Ovary (tissue), 9 donors: Measurements from ENCODE around the gene HOXD9. TPM values are rescaled to one million over a fixed set of nuclear protein-coding genes. Genes with fewer than 3 reads are reported as not detected.

Source experiments
- DNase-seq, 5 donors: peaks; one replicate each; pipeline ENCODE4 v3.0.0-alpha.2; 2019 to 2020
- H3K27ac ChIP-seq, 2 donors: fragments of 200-600 bp; one replicate each; pipeline versions ENCODE4 v1.5.1 to v1.8.0; 2019 to 2022
- H3K27me3 ChIP-seq: fragments of 200-600 bp; one replicate; pipeline ENCODE4 v1.8.0; 2022
- H3K36me3 ChIP-seq: fragments of 200-600 bp; sonication (generic); one replicate; pipeline ENCODE4 v1.5.1; 2019
- H3K4me1 ChIP-seq: one replicate; pipeline ENCODE4 v1.8.1; 2013; ENCODE audit warnings: mild to moderate bottlenecking, moderate library complexity; ENCODE audit not compliant: insufficient read depth
- H3K4me3 ChIP-seq: fragments of 200-600 bp; sonication (generic); one replicate; pipeline ENCODE4 v1.5.1; 2017
- H3K9me3 ChIP-seq, 2 donors: fragments of 200-600 bp in 1 of 2; sonication (generic) in 1 of 2; one replicate each; pipeline versions ENCODE4 v1.5.1 to v1.8.1; 2013 to 2019; ENCODE audit warnings: mild to moderate bottlenecking in 1 of 2, moderate library complexity in 1 of 2
- EP300 ChIP-seq: sonication (generic); formaldehyde crosslinking; IDR thresholded peaks from one replicate; pipeline ENCODE4 v1.6.1; 2017; ENCODE audit warnings: antibody characterized with exemption
- POLR2A ChIP-seq: fragments of 450-650 bp; IDR thresholded peaks from one replicate; pipeline ENCODE4 v1.6.1; 2017; ENCODE audit warnings: antibody characterized with exemption, mild to moderate bottlenecking, moderate library complexity
- WGBS, 3 donors: extraction: QIAGEN DNeasy Blood & Tissue Kit in 1 of 3; methylation state at CpG; one replicate each; pipeline versions ENCODE4 v1.1.5 to v1.1.7; 2013 to 2017; 5-methylcytosine and 5-hydroxymethylcytosine counted together
- intact Hi-C, 4 donors: fragments of 100-400 bp; cut with DNase I; formaldehyde crosslinking; loops; one replicate each; pipeline versions ENCODE4 v1.11.0 to v1.15.1; 2022 to 2023
- polyA plus RNA-seq, 2 donors: library from polyadenylated mRNA; stranded (reverse); fragments of 200-250 nt in 1 of 2; fragments of 350-450 nt in 1 of 2; fragmentation: Illumina TruSeq in 1 of 2; extraction: RNeasy Lipid Tissue Mini Kit (QIAGEN cat#74804) in 1 of 2; gene quantifications; one replicate each; pipeline ENCODE4 v1.2.3, GENCODE V29; 2013 to 2014
- total RNA-seq, 7 donors: library from RNA; depleted of rRNA in 2 of 7; stranded (reverse); fragments of >200 nt in 2 of 7; fragmentation: NEBNext Ultra II Directional in 3 of 7; extraction: Animal tissue kit (Norgen Biotek cat#: 25700) in 3 of 7; gene quantifications; one replicate each; pipeline versions ENCODE4 v1.1.0 to v1.2.4, GENCODE V29; 2016 to 2023
- TF ChIP-seq, protein P1 (sequence below), 3 donors: fragments of 450-650 bp in 2 of 3; fragments of 200-600 bp in 1 of 3; IDR thresholded peaks; one replicate each; pipeline versions ENCODE4 v1.5.1 to v1.8.0; 2016 to 2022; ENCODE audit warnings: antibody characterized with exemption in 3 of 3, mild to moderate bottlenecking in 1 of 3
- donor health status: DM: no; HTN: no; CAD: no; lungs with moderate emphysema.
- donor health status: DM: no; HTN: no; CAD: no.
- donor health status: Bipolar disorder and iron deficiency.
- donor health status: DM: yes; HTN: yes; CAD: no.
- donor health status: DM: no; HTN: no; CAD: no.
- donor health status: DM: yes; HTN: yes; CAD: no.

HOXD9 gene
- total and polyA plus RNA-seq, 9 donors: 9.7 to 20.6 (median 12.8) TPM

DNA sequence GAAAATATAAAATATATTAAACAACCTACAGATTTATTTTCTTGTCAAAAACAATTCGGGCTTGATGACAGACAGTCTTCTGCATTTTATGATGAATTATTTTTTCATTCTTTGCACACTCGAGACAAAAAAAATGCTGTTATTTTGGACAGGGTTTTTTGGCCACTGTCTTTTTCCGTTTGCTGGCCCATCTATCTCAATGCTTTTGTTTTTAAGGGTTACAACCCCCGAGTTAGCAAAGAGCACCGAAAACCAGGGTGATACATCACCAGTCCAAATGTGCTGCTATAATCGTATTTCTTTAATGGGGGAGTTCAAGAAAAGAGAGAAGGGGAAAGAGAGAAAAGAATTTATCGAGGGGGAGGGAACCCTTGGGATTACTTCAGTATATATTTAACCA lies 46.5 kb upstream of the HOXD9 start:
- DNase-seq: no peak
- intact Hi-C loops: loop anchor here in 1 of 4 donors (10.0 kb wide), 1 partner anchor 391 kb away; no protein-coding TSS in a partner anchor
- Histone ChIP-seq H3K9me3 (peaks cover 0 to 4% of the 10 kb centered on the region in 2 donors), H3K36me3 (no peaks in the 10 kb centered on the region), H3K4me3 (no peak overlapping the region), H3K27ac (no peak overlapping the region), H3K27me3 (peaks cover 13% of the 10 kb centered on the region), H3K4me1 (peaks cover 3% of the 10 kb centered on the region)
- WGBS, 3 donors: 14 to 21% (median 20%) methylated on average over 7 of the region's 7 CpGs
- TF ChIP-seq EP300: no peak
- TF ChIP-seq, protein P1, sequence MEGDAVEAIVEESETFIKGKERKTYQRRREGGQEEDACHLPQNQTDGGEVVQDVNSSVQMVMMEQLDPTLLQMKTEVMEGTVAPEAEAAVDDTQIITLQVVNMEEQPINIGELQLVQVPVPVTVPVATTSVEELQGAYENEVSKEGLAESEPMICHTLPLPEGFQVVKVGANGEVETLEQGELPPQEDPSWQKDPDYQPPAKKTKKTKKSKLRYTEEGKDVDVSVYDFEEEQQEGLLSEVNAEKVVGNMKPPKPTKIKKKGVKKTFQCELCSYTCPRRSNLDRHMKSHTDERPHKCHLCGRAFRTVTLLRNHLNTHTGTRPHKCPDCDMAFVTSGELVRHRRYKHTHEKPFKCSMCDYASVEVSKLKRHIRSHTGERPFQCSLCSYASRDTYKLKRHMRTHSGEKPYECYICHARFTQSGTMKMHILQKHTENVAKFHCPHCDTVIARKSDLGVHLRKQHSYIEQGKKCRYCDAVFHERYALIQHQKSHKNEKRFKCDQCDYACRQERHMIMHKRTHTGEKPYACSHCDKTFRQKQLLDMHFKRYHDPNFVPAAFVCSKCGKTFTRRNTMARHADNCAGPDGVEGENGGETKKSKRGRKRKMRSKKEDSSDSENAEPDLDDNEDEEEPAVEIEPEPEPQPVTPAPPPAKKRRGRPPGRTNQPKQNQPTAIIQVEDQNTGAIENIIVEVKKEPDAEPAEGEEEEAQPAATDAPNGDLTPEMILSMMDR (IDR thresholded peaks at IDR 0.05): no peak
- no peak for TF ChIP-seq POLR2A

DNA sequence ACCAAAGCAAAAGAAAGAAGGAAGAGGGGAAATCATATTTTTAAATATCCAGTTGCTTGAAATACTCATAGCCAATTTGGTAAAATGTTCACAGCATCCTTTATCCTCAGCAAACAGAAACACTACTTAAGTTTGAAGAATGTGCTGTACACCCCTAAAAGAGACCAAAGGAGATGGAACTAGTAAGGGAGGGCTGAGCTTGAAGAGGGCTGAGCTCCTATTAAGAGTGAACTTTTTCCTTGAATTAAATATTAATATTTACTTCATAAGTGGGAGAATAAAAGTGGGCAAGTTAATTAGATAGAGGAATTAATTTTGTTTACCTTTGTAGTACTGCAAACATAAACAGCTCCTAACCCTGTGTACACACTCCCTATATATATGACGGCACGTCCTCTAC lies 45.7 kb upstream of the HOXD9 start:
- DNase-seq: no peak
- WGBS, 3 donors: 15 to 22% (median 22%) methylated on average over 2 of the region's 2 CpGs
- H3K36me3 ChIP-seq: no peaks in the 10 kb centered on the region
- no peak overlapping the region for H3K4me3 ChIP-seq
- peaks cover 3% of the 10 kb centered on the region for H3K4me1 ChIP-seq
- TF ChIP-seq EP300 (no peak), POLR2A (no peak)
- TF ChIP-seq, protein P1 (IDR thresholded peaks at IDR 0.05): no peak
- H3K27ac ChIP-seq: no peak overlapping the region
- peaks cover 0 to 4% of the 10 kb centered on the region in 2 donors for H3K9me3 ChIP-seq
- peaks cover 13% of the 10 kb centered on the region for H3K27me3 ChIP-seq
- intact Hi-C loops: loop anchor here in 1 of 4 donors (10.0 kb wide), 1 partner anchor 392 kb away; no protein-coding TSS in a partner anchor

DNA sequence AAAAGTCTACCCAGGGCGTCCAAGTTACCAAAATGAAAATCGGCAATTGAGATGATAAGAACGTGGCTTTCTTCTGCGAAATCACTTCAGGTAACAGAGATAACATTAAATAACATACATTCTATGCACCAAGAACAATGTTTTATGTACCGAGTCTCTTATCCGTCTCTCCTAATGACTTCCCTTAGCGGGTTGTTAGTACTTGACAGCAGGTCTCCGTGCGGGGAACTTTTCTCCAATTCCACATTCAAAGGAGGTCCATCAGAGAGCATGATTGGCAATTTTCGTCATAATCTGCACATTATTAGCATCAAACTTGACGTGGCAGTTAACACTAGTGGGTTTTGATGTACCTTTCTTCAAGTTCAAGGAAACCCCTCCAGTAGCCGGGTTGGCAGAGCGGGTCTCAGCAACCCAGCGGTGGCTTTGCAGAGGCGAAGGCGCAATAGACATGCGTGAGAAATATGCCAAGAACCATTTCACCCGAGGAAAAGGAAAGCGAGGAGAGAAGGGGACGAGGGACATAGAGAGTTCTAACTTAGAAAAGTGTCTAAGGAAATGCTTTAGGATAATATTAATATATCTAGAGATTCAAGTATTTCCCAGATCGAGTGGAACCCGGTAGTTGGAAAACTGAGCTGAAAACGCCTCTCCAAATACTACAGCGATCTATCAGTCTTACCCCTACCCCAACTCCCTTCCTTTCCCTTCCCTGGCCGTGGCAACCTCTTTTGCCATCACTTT lies 43.8 kb upstream of the HOXD9 start:
- H3K36me3 ChIP-seq: no peaks in the 10 kb centered on the region
- no peak overlapping the region for H3K4me3 ChIP-seq
- H3K27ac ChIP-seq: no peak overlapping the region
- H3K9me3 ChIP-seq: peaks cover 0 to 4% of the 10 kb centered on the region in 2 donors
- TF ChIP-seq, protein P1 (IDR thresholded peaks at IDR 0.05): no peak
- peaks cover 20% of the 10 kb centered on the region for H3K27me3 ChIP-seq
- peaks cover 3% of the 10 kb centered on the region for H3K4me1 ChIP-seq
- intact Hi-C loops: loop anchor here in 1 of 4 donors (10.0 kb wide), 1 partner anchor 394 kb away; no protein-coding TSS in a partner anchor
- DNase-seq: no peak
- WGBS, 3 donors: 8 to 13% (median 9%) methylated on average over 25 of the region's 25 CpGs

DNA sequence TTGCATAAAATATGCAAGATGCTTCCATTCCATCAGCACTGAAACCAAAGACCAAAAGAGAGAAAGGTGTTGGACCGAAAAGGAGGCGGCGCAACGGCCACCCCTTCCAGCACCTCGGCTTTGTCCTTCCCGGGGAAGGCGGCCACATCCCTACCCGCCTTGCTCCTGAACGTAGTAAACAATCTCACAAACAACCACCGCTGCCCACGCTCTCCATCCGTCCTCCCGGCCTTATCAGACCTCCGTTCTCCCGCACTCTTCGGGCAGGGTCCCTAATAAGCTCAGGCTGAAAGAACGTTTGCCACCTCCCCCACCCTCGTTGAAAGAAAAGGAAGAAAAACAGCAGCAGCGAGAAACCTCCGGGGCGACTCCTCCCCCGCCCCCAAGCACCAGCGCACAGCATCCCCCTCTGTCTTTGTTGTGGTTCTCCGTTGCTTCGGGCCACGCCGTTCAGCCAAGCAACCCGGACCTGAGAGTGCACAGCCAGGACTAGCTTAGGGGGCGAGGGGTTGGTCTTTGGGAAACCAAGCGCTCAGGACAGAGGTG lies 43.2 kb upstream of the HOXD9 start:
- TF ChIP-seq, protein P1 (IDR thresholded peaks at IDR 0.05): no peak
- TF ChIP-seq POLR2A (no peak), EP300 (no peak)
- intact Hi-C loops: loop anchor here in 1 of 4 donors (10.0 kb wide), 1 partner anchor 395 kb away; no protein-coding TSS in a partner anchor
- H3K4me1 ChIP-seq: peaks cover 3% of the 10 kb centered on the region
- no peak for DNase-seq
- peaks cover 0 to 4% of the 10 kb centered on the region in 2 donors for H3K9me3 ChIP-seq
- peaks cover 20% of the 10 kb centered on the region for H3K27me3 ChIP-seq
- H3K4me3 ChIP-seq: no peak overlapping the region
- H3K27ac ChIP-seq: no peak overlapping the region
- no peaks in the 10 kb centered on the region for H3K36me3 ChIP-seq
- WGBS, 3 donors: 4 to 5% (median 4%) methylated on average over 30 of the region's 30 CpGs
